AG09309 (cell line): ENCODE measurements around the gene PICK1.

ENCODE experiments used
- DNase-seq: peaks from one replicate; pipeline ENCODE4 v3.0.0-alpha.2; 2010; ENCODE audit warnings: low read depth
- H3K4me3 ChIP-seq: 2 replicates; pipeline ENCODE4 v1.5.1; 2011; ENCODE audit warnings: mild to moderate bottlenecking, low read depth, low read length, moderate library complexity; ENCODE audit not compliant: control insufficient read depth
- TF ChIP-seq, protein P1 (sequence below): IDR thresholded peaks from 2 replicates; pipeline ENCODE4 v1.5.1; 2011; ENCODE audit warnings: mild to moderate bottlenecking, low read depth, low read length, inconsistent platforms; ENCODE audit not compliant: insufficient read depth, control insufficient read depth; ENCODE audit errors: missing control alignments

PICK1 gene

DNA sequence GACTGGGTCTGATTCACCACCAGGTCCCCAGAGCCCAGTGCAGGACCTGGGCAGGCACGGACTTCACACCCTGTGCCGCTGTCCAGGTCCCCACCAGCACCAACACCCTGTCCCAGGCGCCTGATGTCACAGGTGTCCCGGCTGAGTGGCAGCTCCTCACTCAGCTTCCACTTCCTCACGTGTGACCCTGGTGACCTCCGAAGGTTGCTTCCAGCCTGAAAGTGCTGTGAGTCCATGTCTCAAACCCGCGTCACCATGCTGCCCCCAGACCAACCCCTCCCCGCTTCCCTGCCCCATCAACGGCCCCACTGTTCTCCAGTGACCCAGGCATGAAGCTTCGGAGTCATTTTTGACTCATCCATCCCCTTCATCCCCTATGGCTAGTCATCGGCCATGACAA is 25.7 kb upstream of the PICK1 start:
- DNase-seq, result no peak
- no peak overlapping the region for H3K4me3 ChIP-seq
- TF ChIP-seq, protein P1, sequence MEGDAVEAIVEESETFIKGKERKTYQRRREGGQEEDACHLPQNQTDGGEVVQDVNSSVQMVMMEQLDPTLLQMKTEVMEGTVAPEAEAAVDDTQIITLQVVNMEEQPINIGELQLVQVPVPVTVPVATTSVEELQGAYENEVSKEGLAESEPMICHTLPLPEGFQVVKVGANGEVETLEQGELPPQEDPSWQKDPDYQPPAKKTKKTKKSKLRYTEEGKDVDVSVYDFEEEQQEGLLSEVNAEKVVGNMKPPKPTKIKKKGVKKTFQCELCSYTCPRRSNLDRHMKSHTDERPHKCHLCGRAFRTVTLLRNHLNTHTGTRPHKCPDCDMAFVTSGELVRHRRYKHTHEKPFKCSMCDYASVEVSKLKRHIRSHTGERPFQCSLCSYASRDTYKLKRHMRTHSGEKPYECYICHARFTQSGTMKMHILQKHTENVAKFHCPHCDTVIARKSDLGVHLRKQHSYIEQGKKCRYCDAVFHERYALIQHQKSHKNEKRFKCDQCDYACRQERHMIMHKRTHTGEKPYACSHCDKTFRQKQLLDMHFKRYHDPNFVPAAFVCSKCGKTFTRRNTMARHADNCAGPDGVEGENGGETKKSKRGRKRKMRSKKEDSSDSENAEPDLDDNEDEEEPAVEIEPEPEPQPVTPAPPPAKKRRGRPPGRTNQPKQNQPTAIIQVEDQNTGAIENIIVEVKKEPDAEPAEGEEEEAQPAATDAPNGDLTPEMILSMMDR, result no peak

DNA sequence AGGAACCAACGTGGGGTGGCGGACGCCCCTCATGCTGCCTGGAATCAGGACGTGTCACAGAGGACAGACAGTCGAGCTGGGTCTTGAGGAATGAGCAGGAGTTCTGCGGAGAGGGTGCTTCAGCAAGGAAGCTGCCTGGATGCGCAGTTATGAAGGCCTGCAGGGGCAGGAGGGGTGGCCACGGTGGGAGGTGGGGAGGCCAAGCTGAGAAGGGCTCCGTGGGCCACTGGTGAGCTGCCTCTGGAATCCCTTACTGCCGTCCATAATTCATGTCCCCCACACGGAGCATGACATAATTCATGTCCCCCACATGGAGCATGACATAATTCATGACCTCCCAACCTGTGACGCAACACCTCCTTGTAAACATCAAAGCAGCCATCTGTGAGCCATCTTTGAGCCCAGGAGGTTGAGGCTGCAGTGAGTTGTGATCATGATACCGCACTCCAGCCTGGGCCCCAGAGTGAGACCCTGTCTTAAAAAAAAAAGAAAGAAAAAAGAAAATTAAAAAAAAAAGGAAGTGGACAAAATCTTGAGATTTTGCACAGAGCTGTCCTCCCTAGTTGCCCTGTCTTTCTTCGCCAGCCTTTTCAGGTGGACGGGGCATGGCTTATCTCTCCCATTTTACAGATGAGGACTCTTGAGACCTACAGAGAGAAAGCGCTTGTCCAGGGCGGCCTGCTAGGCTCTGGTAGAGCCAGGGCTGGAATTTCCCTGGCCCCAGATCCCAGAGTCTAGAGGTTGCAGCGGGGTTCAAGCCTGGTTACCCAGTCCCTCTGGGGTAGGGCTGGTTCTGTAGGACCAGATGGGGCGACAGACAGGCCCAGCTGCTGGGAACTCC is 24.3 kb upstream of the PICK1 start:
- TF ChIP-seq, protein P1, result no peak
- peak; percentile 51 for DNase-seq
- no peak overlapping the region for H3K4me3 ChIP-seq

- TF ChIP-seq, protein P1, result no peak
- no peak overlapping the region for H3K4me3 ChIP-seq
- no peak for DNase-seq
Measured at GRCh38 chr22:38033522-38034277, 23.5 kb upstream of the PICK1 start.

- TF ChIP-seq, protein P1, result no peak
- peak; percentile 55 for DNase-seq
- H3K4me3 ChIP-seq, result no peak overlapping the region
Measured at GRCh38 chr22:38034278-38034882, 22.8 kb upstream of the PICK1 start.

- no peak for DNase-seq
- no peak overlapping the region for H3K4me3 ChIP-seq
- TF ChIP-seq, protein P1, result no peak
Measured at GRCh38 chr22:38034884-38035529, 22.2 kb upstream of the PICK1 start.

DNA sequence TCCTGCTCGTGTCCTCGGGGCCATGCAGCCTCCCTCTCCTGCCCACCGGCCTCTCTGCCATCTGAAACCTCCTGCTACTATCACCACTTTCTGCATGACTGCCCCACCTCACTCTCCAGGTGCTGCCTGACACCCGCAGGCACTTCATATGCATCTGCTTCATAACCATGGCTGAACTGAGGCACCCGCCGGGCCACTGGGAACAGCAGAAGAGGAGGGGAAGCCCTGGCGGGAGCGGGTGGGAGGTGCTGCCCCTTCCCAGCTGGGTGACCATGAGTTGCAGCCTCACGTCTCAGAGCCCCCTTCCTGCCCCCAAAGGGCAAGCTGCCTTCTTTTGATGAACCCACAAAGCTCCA is 21.7 kb upstream of the PICK1 start:
- TF ChIP-seq, protein P1, result no peak
- H3K4me3 ChIP-seq, result no peak overlapping the region
- DNase-seq, result no peak
